Prostate gland (tissue), 2 donors: Measurements from ENCODE around the gene NSRP1.

Experiments
- CTCF ChIP-seq, 4 experiments: fragments of 200-600 bp in 2 of 4; fragments of 450-650 bp in 2 of 4; sonication (generic) in 2 of 4; IDR thresholded peaks; 1 replicate in 3 of 4; 2 replicates in 1 of 4; pipeline ENCODE4 v1.5.1; 2016 to 2019; ENCODE audit warnings: antibody characterized with exemption in 4 of 4, mild to moderate bottlenecking in 2 of 4, moderate library complexity in 2 of 4
- POLR2A ChIP-seq: fragments of 450-650 bp; IDR thresholded peaks from one replicate; pipeline ENCODE4 v1.6.1; 2016; ENCODE audit warnings: antibody characterized with exemption, mild to moderate bottlenecking
- POLR2AphosphoS5 ChIP-seq: sonication (generic); formaldehyde crosslinking; IDR thresholded peaks from one replicate; pipeline ENCODE4 v1.6.1; 2017; ENCODE audit warnings: antibody characterized with exemption

GRCh38 chr17:30232824-30233427 is 116.3 kb downstream of the NSRP1 start:
- TF ChIP-seq POLR2A (no peak), CTCF (IDR thresholded peaks at IDR 0.05) (no peak), POLR2AphosphoS5 (no peak)
